Measurements from ENCODE around the gene ZNF441. TPM values are rescaled to one million over a fixed set of nuclear protein-coding genes. Genes with fewer than 3 reads are reported as not detected.

Gene ZNF441
- total RNA-seq, 4 donors from 2014 or later, result 4.5 to 10.7 (median 7.7) TPM

DNA sequence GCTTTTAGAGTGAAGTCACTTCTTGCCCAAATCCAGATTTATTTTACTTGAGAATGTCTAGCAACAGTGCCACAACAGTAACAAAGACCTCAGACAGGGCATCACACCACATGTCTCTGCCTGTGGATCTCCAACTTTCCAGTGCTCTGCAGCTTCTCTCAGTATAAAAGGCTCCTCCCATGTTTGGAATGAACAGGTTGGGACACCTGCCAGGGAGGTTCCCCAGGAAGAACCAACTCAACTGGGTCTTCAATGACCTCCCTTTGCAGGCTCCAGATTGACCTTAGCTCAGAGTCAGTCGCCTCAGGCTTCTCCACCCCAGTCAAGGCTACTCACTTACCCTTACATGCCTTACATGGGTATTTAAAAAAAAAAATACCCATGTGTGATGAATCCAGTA is 31.4 kb upstream of the ZNF441 start:
- H3K36me3 ChIP-seq, result peaks cover 0 to 12% of the 10 kb centered on the region in 2 donors
- TF ChIP-seq EP300 (IDR thresholded peaks at IDR 0.05) (no peak), POLR2AphosphoS5 (IDR thresholded peaks at IDR 0.05) (no peak), POLR2A (IDR thresholded peaks at IDR 0.05) (no peak)
- TF ChIP-seq, protein P1, sequence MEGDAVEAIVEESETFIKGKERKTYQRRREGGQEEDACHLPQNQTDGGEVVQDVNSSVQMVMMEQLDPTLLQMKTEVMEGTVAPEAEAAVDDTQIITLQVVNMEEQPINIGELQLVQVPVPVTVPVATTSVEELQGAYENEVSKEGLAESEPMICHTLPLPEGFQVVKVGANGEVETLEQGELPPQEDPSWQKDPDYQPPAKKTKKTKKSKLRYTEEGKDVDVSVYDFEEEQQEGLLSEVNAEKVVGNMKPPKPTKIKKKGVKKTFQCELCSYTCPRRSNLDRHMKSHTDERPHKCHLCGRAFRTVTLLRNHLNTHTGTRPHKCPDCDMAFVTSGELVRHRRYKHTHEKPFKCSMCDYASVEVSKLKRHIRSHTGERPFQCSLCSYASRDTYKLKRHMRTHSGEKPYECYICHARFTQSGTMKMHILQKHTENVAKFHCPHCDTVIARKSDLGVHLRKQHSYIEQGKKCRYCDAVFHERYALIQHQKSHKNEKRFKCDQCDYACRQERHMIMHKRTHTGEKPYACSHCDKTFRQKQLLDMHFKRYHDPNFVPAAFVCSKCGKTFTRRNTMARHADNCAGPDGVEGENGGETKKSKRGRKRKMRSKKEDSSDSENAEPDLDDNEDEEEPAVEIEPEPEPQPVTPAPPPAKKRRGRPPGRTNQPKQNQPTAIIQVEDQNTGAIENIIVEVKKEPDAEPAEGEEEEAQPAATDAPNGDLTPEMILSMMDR (IDR thresholded peaks at IDR 0.05), result no peak
- H3K9me3 ChIP-seq, result no peaks in the 10 kb centered on the region
- H3K27ac ChIP-seq, result no peak overlapping the region
- WGBS, 2 donors (ENCODE audit: low coverage in 1 of 2), result 71 to 100% methylated on average over 1 of the region's 1 CpG
- ATAC-seq, result no peak
- H3K27me3 ChIP-seq, result no peaks in the 10 kb centered on the region
- no peak overlapping the region for H3K4me3 ChIP-seq
- peaks cover 0 to 26% (median 7%) of the 10 kb centered on the region in 3 donors for H3K4me1 ChIP-seq

DNA sequence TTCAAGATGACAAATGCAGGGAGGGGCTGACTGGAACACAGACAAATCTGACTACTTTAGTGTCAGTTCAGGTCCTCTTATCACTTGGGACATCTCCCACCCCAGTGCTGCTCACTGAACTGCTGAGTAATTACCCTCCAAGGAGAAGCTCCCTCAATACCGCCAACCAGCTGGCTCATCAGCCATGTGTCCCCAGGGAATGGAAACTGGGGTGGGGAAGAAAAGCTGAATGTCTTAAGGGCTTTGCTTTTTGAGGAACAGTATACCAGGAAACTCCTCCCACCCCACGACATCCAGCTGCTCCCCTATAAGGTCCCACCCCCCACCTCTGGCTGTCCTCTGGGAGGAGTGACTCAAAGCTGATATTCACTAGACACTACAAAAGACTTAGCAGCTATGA is 30.1 kb upstream of the ZNF441 start:
- no peak for TF ChIP-seq EP300 (IDR thresholded peaks at IDR 0.05)
- no peak for TF ChIP-seq POLR2AphosphoS5 (IDR thresholded peaks at IDR 0.05)
- TF ChIP-seq POLR2A (IDR thresholded peaks at IDR 0.05), result no peak
- TF ChIP-seq, protein P1 (IDR thresholded peaks at IDR 0.05), result no peak
- no peak for ATAC-seq
- Histone ChIP-seq H3K4me1 (peaks cover 0 to 26% (median 7%) of the 10 kb centered on the region in 3 donors), H3K9me3 (no peaks in the 10 kb centered on the region), H3K4me3 (no peak overlapping the region), H3K36me3 (no peaks in the 10 kb centered on the region), H3K27ac (no peak overlapping the region), H3K27me3 (no peaks in the 10 kb centered on the region)
- no CpG with 5 or more reads among the region's 2 CpGs for WGBS, 2 donors (ENCODE audit: low coverage in 1 of 2)

DNA sequence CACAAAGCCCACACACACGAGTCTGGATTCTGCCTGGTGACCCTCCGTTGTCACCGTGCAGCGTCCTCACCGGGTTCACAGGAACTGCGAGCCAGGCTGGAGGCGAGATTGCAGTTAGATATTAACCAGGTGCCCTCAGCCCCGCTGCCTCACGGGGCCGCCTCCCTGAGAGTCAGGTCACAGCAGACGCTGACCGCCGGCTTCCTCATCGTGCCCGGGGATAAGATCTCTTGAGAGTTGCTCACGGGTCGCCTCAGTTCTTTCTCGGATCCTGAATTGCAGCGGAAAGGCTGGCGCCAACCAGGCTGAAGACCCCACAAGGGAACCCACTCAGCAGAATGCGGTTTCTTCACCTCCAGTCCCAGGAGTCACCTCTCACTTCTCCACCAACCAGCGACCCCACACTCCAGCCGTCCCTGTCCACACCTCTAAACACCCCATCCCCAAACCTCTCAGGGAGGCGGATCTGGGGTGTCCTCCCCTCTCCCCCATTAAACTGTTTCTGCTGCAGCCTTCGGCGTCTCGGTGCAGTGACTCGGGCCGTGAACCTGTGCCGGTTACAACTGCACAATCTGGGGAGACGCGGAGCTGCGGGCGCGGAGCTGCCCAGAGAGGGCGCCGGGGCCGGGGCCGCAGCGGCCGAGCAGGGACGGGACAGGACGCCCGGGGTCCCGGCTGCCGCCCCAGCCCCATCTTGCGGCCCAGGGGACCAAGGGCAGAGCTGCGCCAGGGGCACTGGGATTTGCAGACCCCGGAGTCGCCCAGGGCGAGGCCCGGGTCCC is 28.6 kb upstream of the ZNF441 start:
- TF ChIP-seq POLR2A (IDR thresholded peaks at IDR 0.05) (no peak), EP300 (IDR thresholded peaks at IDR 0.05) (no peak), POLR2AphosphoS5 (IDR thresholded peaks at IDR 0.05) (peak; percentile 18)
- TF ChIP-seq, protein P1 (IDR thresholded peaks at IDR 0.05), result peak in 1 of 4 experiments; percentile 15
- Histone ChIP-seq H3K27me3 (no peaks in the 10 kb centered on the region), H3K9me3 (no peaks in the 10 kb centered on the region), H3K4me1 (peaks cover 0 to 26% (median 7%) of the 10 kb centered on the region in 3 donors), H3K27ac (peak overlapping the region; percentile 82 to 95 (median 92)), H3K4me3 (peak overlapping the region; percentile 92 to 99), H3K36me3 (no peaks in the 10 kb centered on the region)
- ATAC-seq, result peak; percentile 54
- 0% methylated on average over 20 of the region's 52 CpGs; no CpG with 5 or more reads in 1 of the 2 donors for WGBS, 2 donors (ENCODE audit: low coverage in 1 of 2)

DNA sequence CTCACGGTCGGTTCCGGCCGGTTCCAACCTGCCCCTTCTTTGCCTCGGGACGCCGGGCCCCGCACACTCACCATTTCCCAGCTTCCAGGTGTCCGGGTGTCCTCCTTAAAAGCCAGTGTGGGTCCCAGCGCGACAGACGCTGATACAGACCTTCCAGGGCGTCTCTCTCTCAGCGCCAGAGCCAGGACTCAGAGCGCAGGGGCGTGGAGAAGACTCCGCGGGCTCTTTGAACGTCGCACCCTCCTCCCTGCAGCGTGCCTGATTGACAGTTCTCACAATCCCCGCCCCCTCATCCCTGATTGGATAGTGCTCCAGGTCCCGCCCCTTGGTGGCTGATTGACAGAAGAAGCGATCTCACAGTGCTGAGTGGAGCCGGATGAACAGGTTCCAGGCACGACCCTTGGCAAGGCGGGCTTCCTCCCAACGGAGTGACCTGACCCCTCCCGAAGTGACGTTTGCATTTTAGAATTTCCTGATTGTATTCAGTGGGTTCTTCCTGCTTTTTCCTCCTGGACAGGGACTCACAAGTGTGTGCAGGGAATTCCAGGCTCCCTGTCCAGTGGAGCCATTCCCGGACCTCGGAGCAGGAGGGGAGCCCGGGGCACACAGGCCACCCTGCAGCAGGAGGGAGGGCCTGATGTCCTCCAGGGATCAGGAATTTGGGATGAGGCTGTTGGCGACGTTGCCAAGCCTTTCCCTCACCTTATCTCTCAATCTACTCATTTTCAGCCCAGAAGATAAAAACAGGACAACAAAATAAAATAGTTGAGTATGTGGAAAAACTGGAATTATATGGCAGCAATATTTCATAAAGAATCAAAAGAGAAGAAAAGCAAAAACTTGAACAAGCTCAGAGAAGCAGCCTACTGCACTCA is 27.8 kb upstream of the ZNF441 start, which contains the start of gene ZNF823:
Gene ZNF823 (minus strand): TSS at position 201 of the 875 bp plus-strand sequence. CDS start 127 bp downstream, at position 74.
- TF ChIP-seq POLR2AphosphoS5 (IDR thresholded peaks at IDR 0.05) (peak; percentile 57), POLR2A (IDR thresholded peaks at IDR 0.05) (peak; percentile 50 to 66)
- TF ChIP-seq, protein P1 (IDR thresholded peaks at IDR 0.05), result no peak
- H3K9me3 ChIP-seq, result no peaks in the 10 kb centered on the region
- peaks cover 0 to 26% (median 7%) of the 10 kb centered on the region in 3 donors for H3K4me1 ChIP-seq
- 0% methylated on average over 4 to 12 of the region's 35 CpGs for WGBS, 2 donors (ENCODE audit: low coverage in 1 of 2)
- ATAC-seq, result peak; percentile 100
- peak within 1 kb of the TSS; percentile 92 to 99 for H3K4me3 ChIP-seq
- H3K27me3 ChIP-seq, result no peaks in the 10 kb centered on the region
- no peaks in the 10 kb centered on the region for H3K36me3 ChIP-seq
- peak within 1 kb of the TSS; percentile 82 to 95 (median 92) for H3K27ac ChIP-seq

Data from gastroesophageal sphincter (tissue), 4 donors.